Upper lobe of left lung (tissue), 4 donors: ENCODE results near the gene SART3.

ENCODE experiments used
- CTCF ChIP-seq, 6 experiments: fragments of 450-650 bp in 4 of 6; fragments of 200-600 bp in 2 of 6; sonication (generic) in 2 of 6; IDR thresholded peaks; one replicate each; pipeline ENCODE4 v1.5.1; 2016 to 2019; ENCODE audit warnings: antibody characterized with exemption in 6 of 6
- POLR2A ChIP-seq, 4 donors: fragments of 450-650 bp; IDR thresholded peaks; one replicate each; pipeline ENCODE4 v1.5.1; 2016 to 2017; ENCODE audit warnings: antibody characterized with exemption in 4 of 4, mild to moderate bottlenecking in 2 of 4
- POLR2AphosphoS5 ChIP-seq, 2 donors: sonication (generic); formaldehyde crosslinking; IDR thresholded peaks; one replicate each; pipeline ENCODE4 v1.5.1; 2017; ENCODE audit warnings: antibody characterized with exemption in 2 of 2

GRCh38 chr12:108582509-108582908, 21.5 kb upstream of the SART3 start:
- TF ChIP-seq CTCF (IDR thresholded peaks at IDR 0.05) (no peak), POLR2A (IDR thresholded peaks at IDR 0.05) (no peak), POLR2AphosphoS5 (IDR thresholded peaks at IDR 0.05) (no peak)
